NCI-H146 treated with DMSO at 0.1 percent for 48 hours (cell line): Measurements from ENCODE around the gene FTHL17.

ENCODE experiments used
- DNase-seq: peaks from one replicate; lab custom pipeline; 2025; ENCODE audit not compliant: unreplicated experiment; lab: John Stamatoyannopoulos, UW

The FTHL17 gene

DNA sequence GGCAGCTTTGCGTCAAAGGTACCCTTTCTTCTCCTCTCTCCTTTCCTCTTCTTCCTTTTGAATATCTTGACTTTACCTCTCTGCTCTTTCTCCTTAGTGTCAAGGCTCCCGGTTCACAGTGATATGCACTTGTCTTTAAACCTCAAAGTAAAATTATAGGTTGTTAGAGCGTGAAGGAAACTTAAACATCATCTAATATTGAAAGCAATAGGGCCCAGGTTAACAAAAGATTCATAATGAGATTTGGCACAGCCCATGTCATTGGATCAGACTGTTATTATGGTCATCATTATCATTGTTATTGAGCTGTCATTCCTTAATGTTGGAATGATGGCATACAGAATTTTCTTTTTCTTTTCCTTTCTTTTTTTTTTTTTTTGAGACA is 32.5 kb downstream of the FTHL17 start:
- DNase-seq, result no peak

GRCh38 chrX:31038575-31039326 is 33.1 kb downstream of the FTHL17 start:
- no peak for DNase-seq

DNA sequence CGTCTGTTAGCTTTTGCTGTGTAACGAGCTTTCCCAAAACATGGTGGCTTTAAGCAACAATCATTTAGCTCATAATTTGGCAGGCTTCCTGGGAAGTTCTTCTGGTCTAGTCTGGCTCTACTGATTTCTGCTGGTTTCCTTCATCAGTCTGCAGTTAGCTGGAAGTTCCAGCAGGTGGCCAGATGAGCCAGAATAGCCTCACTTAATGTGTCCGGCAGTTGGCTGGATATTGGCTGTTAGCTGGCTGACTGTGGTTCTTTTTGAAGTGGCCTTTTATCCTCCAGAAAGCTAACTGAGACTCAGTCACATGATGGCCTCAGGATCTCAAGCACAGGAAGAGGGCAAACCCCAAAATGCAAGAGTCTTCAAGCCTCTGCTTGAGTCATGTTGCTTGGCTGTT is 34.9 kb downstream of the FTHL17 start:
- DNase-seq, result no peak

- no peak for DNase-seq
Observed at GRCh38 chrX:31027351-31027750, 44.5 kb downstream of the FTHL17 start.

GRCh38 chrX:31024866-31025265 is 47.0 kb downstream of the FTHL17 start:
- DNase-seq, result no peak

DNA sequence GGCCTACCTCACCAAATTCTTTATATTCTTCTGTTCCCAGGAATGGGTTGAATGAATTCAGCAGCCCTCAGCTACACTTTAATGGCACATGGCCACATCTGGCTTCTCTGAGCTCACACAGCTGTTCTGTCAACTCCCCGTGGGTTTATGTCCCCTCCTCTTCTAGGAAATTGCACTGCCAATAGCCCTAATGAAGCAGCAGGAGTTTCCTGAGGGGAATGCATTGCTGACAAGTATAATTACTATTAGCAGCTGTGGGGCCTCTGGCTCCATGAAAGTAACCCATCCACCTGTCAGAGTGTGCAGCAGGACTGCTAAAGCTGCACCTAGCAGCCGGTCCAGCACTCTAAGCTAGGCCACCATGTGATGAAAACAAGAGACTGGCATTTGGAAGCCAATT is 50.3 kb downstream of the FTHL17 start:
- DNase-seq, result no peak
